Fibroblast of villous mesenchyme (primary cell): Measurements from ENCODE around the gene GALNT16. TPM values are rescaled to one million over a fixed set of nuclear protein-coding genes. Genes with fewer than 3 reads are reported as not detected.
"Not testable (repeated sequence)": the region's sequence is repeated elsewhere in the genome, so short reads cannot be mapped to it uniquely, and the experiment has no call there.

Experiments used
- DNase-seq: peaks from one replicate; pipeline ENCODE4 v3.0.0-alpha.2; 2010; ENCODE audit warnings: low read depth
- H3K4me3 ChIP-seq: 2 replicates; pipeline ENCODE4 v1.5.1; 2011; ENCODE audit warnings: low read depth, mild to moderate bottlenecking, low read length
- CTCF ChIP-seq: IDR thresholded peaks from 2 replicates; pipeline ENCODE4 v1.5.1; 2012; ENCODE audit warnings: low read depth, mild to moderate bottlenecking, low read length; ENCODE audit not compliant: insufficient read depth
- total RNA-seq: library from RNA; depleted of rRNA; stranded (reverse); fragments of >200 nt; gene quantifications from 2 replicates; pipeline ENCODE4 v1.2.3, GENCODE V29; 2012

The GALNT16 gene
- total RNA-seq, 1 donor = under 0.01 TPM

GRCh38 chr14:69376439-69376838 lies 116.5 kb downstream of the GALNT16 start:
- DNase-seq = peak; percentile 74
- TF ChIP-seq CTCF = no peak
- no peak overlapping the region for H3K4me3 ChIP-seq

- no peak for DNase-seq
- no peak for TF ChIP-seq CTCF
- H3K4me3 ChIP-seq = no peak overlapping the region
Measured at GRCh38 chr14:69378274-69378673, 118.3 kb downstream of the GALNT16 start.

GRCh38 chr14:69387311-69387710 lies 127.4 kb downstream of the GALNT16 start:
- no peak overlapping the region for H3K4me3 ChIP-seq

GRCh38 chr14:69391400-69391799 lies 131.4 kb downstream of the GALNT16 start:
- peak; percentile 36 for DNase-seq
- not testable (repeated sequence) for H3K4me3 ChIP-seq

More at GRCh38 chr14:69387311-69387710, 127.4 kb downstream of the GALNT16 start:
- TF ChIP-seq CTCF = no peak
- peak; percentile 28 for DNase-seq

- no peak for TF ChIP-seq CTCF
- no peak overlapping the region for H3K4me3 ChIP-seq
- no peak for DNase-seq
Measured at GRCh38 chr14:69392481-69392880, 132.5 kb downstream of the GALNT16 start.

GRCh38 chr14:69395929-69396328 lies 136.0 kb downstream of the GALNT16 start:
- no peak for TF ChIP-seq CTCF
- no peak overlapping the region for H3K4me3 ChIP-seq
- DNase-seq = no peak

GRCh38 chr14:69398053-69398817 lies 138.3 kb downstream of the GALNT16 start, which contains the start of the genes ERH and SLC39A9:
TSS of gene ERH (minus strand) at chr14:69398299. CDS start at chr14:69398233, 66 bp downstream.
TSS of gene SLC39A9 (plus strand) at chr14:69398692. CDS start at chr14:69399370, 678 bp downstream.
- DNase-seq = peak; percentile 99
- peak within 1 kb of the TSS; percentile 91 for H3K4me3 ChIP-seq
- TF ChIP-seq CTCF = no peak
